GM19099 (cell line): Measurements from ENCODE around the gene SPATA19.

Experiments
- POLR2A ChIP-seq: IDR thresholded peaks from 3 replicates; pipeline ENCODE4 v1.6.1; 2011; ENCODE audit warnings: low read depth; ENCODE audit not compliant: insufficient read length; ENCODE audit errors: extremely low read depth

Gene SPATA19

GRCh38 chr11:133808393-133809140, 36.7 kb downstream of the SPATA19 start:
- TF ChIP-seq POLR2A = no peak

- TF ChIP-seq POLR2A = no peak
Measured at GRCh38 chr11:133803026-133803425, 42.3 kb downstream of the SPATA19 start.

GRCh38 chr11:133801356-133801755, 44.0 kb downstream of the SPATA19 start:
- no peak for TF ChIP-seq POLR2A

GRCh38 chr11:133800666-133801065, 44.6 kb downstream of the SPATA19 start:
- no peak for TF ChIP-seq POLR2A

- no peak for TF ChIP-seq POLR2A
Measured at GRCh38 chr11:133797554-133797953, 47.8 kb downstream of the SPATA19 start.

GRCh38 chr11:133796043-133796795, 49.1 kb downstream of the SPATA19 start:
- TF ChIP-seq POLR2A = no peak

- TF ChIP-seq POLR2A = no peak
Measured at GRCh38 chr11:133795088-133795487, 50.2 kb downstream of the SPATA19 start.

- TF ChIP-seq POLR2A = no peak
Measured at GRCh38 chr11:133794205-133794604, 51.1 kb downstream of the SPATA19 start.

- TF ChIP-seq POLR2A = no peak
Measured at GRCh38 chr11:133793271-133794035, 51.9 kb downstream of the SPATA19 start.

GRCh38 chr11:133790995-133791394, 54.3 kb downstream of the SPATA19 start:
- no peak for TF ChIP-seq POLR2A
